Mammary epithelial cell (primary cell): Measurements from ENCODE around the gene CSGALNACT2.

Experiments used
- EZH2 ChIP-seq: IDR thresholded peaks from 2 replicates; pipeline ENCODE4 v1.6.1; 2012; ENCODE audit warnings: low read length, inconsistent platforms, borderline replicate concordance
- TF ChIP-seq, protein P1 (sequence below), 2 donors: IDR thresholded peaks in 1 of 2; conservative IDR thresholded peaks in 1 of 2; 2 replicates each; pipeline ENCODE4 v1.5.1; 2011 to 2012; ENCODE audit warnings: inconsistent platforms in 2 of 2, low read length in 2 of 2, mild to moderate bottlenecking in 2 of 2, control low read depth in 1 of 2, low read depth in 1 of 2; ENCODE audit not compliant: insufficient read depth in 1 of 2; ENCODE audit errors: extremely low read depth in 1 of 2

DNA sequence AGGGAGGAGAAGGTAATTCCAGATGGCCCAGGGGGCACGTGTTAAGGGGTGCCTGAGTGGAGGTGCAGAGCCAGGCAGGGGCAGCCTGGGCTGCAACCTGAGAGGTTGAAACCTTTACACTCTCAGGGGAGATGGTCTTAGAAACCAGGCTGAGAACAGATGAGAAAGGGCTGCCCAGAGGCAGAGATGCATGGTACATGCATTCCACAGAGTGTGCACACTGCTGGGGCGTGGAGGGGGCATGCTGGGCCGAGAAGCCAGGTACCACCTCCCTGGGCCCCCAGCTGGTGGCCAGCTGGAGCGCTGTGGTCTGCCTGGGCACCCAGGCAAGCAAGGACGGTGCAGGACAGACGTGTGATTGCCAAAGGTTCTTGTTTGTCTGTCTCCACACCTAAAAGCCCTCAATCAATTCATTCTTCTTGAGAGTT, 14.1 kb upstream of the CSGALNACT2 start:
- TF ChIP-seq EZH2, result no peak
- TF ChIP-seq, protein P1, sequence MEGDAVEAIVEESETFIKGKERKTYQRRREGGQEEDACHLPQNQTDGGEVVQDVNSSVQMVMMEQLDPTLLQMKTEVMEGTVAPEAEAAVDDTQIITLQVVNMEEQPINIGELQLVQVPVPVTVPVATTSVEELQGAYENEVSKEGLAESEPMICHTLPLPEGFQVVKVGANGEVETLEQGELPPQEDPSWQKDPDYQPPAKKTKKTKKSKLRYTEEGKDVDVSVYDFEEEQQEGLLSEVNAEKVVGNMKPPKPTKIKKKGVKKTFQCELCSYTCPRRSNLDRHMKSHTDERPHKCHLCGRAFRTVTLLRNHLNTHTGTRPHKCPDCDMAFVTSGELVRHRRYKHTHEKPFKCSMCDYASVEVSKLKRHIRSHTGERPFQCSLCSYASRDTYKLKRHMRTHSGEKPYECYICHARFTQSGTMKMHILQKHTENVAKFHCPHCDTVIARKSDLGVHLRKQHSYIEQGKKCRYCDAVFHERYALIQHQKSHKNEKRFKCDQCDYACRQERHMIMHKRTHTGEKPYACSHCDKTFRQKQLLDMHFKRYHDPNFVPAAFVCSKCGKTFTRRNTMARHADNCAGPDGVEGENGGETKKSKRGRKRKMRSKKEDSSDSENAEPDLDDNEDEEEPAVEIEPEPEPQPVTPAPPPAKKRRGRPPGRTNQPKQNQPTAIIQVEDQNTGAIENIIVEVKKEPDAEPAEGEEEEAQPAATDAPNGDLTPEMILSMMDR (conservative IDR thresholded peaks at IDR 0.05 in 1 of 2, IDR thresholded peaks at IDR 0.05 in 1 of 2; ENCODE audit: extremely low read depth in 1 of 2, insufficient read depth in 1 of 2, low read depth in 1 of 2, low read length in 2 of 2), result no peak
